SH-SY5Y (cell line): ENCODE results near the gene MEX3D.

Source experiments
- GATA2 ChIP-seq: IDR thresholded peaks from 2 replicates; pipeline ENCODE4 v1.6.1; 2011; ENCODE audit warnings: mild to moderate bottlenecking, low read depth, low read length
- GATA3 ChIP-seq: IDR thresholded peaks from 2 replicates; pipeline ENCODE4 v1.6.1; 2011; ENCODE audit warnings: low read depth, mild to moderate bottlenecking, low read length, moderate library complexity

- no peak for TF ChIP-seq GATA2
- TF ChIP-seq GATA3: no peak
These were observed 60.2 kb downstream of the MEX3D start for GRCh38 chr19:1507763-1508506.
